ENCODE measurements around the gene OR6B1.
A peak's percentile ranks its signal among the peaks of the same experiment; 100 is the strongest.

OR6B1 gene

DNA sequence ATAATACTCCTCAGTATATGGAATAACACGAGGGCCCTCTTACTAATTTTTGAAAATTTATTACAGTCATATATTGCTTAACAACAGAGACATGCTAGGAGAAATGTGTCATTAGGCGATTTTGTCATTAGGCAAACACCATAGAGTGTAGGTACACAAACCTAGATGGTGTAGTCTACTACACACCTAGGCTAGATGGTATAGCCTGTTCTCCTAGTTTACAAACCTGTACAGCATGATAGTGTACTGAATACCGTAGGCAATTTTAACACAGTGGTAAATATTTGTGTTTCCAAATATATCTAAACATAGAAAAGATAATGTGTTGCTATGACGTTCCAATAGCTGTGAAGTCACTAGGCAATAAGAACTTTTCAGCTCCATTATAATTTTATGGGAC, 32.7 kb upstream of the OR6B1 start:
- no peak for TF ChIP-seq ZFX (IDR thresholded peaks at IDR 0.05)
- no peak for TF ChIP-seq CTCF (conservative IDR thresholded peaks at IDR 0.05)
- H3K27ac ChIP-seq, result no peak overlapping the region

GRCh38 chr7:143973870-143974416, 26.2 kb upstream of the OR6B1 start:
- H3K27ac ChIP-seq, result no peak overlapping the region
- TF ChIP-seq ZFX (IDR thresholded peaks at IDR 0.05), result no peak
- TF ChIP-seq CTCF (conservative IDR thresholded peaks at IDR 0.05), result no peak

- no peak for TF ChIP-seq CTCF (conservative IDR thresholded peaks at IDR 0.05)
- no peak for TF ChIP-seq ZFX (IDR thresholded peaks at IDR 0.05)
- no peak overlapping the region for H3K27ac ChIP-seq
These were observed 25.7 kb upstream of the OR6B1 start for GRCh38 chr7:143974459-143974858.

- no peak overlapping the region for H3K27ac ChIP-seq
- no peak for TF ChIP-seq ZFX (IDR thresholded peaks at IDR 0.05)
- TF ChIP-seq CTCF (conservative IDR thresholded peaks at IDR 0.05), result peak; percentile 11; the same call in 1 of the 2 replicates
These were observed 24.5 kb upstream of the OR6B1 start for GRCh38 chr7:143975617-143976016.

- TF ChIP-seq ZFX (IDR thresholded peaks at IDR 0.05), result no peak
- TF ChIP-seq CTCF (conservative IDR thresholded peaks at IDR 0.05), result no peak
- no peak overlapping the region for H3K27ac ChIP-seq
These were observed 21.5 kb upstream of the OR6B1 start for GRCh38 chr7:143978585-143978984.

- TF ChIP-seq CTCF (conservative IDR thresholded peaks at IDR 0.05) (no peak), ZFX (IDR thresholded peaks at IDR 0.05) (no peak)
- no peak overlapping the region for H3K27ac ChIP-seq
These were observed 20.8 kb upstream of the OR6B1 start for GRCh38 chr7:143979359-143979758.

GRCh38 chr7:143979998-143980397, 20.1 kb upstream of the OR6B1 start:
- TF ChIP-seq ZFX (IDR thresholded peaks at IDR 0.05) (no peak), CTCF (conservative IDR thresholded peaks at IDR 0.05) (no peak)
- H3K27ac ChIP-seq, result no peak overlapping the region
